Endothelial cell of umbilical vein (primary cell): Measurements from ENCODE around the gene FAM83D. TPM values are rescaled to one million over a fixed set of nuclear protein-coding genes. Genes with fewer than 3 reads are reported as not detected.

Source experiments
- BruUV-seq: library from RNA; stranded (reverse); fragments of 400-500 nt; replicated peaks from 2 replicates; lab custom pipeline; 2021; lab: Mats Ljungman, UMichigan
- CTCF ChIA-PET: fragments of 300-600, 350-600 bp; sonication (Branson Sonifier 250); formaldehyde crosslinking; loops from one replicate; lab custom pipeline; 2021; ENCODE audit warnings: antibody characterized with exemption, inconsistent platforms; lab: Charles Lee
- POLR2A ChIA-PET: fragments of 300-600, 350-600 bp; sonication (Branson Sonifier 250); formaldehyde crosslinking; loops from one replicate; lab custom pipeline; 2021; ENCODE audit warnings: antibody characterized with exemption, inconsistent platforms; lab: Charles Lee
- DNase-seq: peaks from one replicate; pipeline ENCODE4 v3.0.0-alpha.2; 2011; ENCODE audit warnings: low read depth, low spot score
- FAIRE-seq: peaks from 2 replicates; lab custom pipeline; 2011; peaks lifted over from hg19 to GRCh38; lab: Jason Lieb, UNC
- H2AFZ ChIP-seq: 2 replicates; pipeline ENCODE4 v1.6.0; 2012; ENCODE audit warnings: low read depth, low read length, control low read depth, inconsistent platforms
- H3K27ac ChIP-seq: 2 replicates; pipeline ENCODE4 v1.5.1; 2011; ENCODE audit warnings: low read depth, mild to moderate bottlenecking, control low read depth, low read length, moderate library complexity; ENCODE audit not compliant: insufficient read depth
- H3K27me3 ChIP-seq, 2 experiments: 2 replicates each; pipeline versions ENCODE4 v1.6.0 to v1.6.1; 2011; ENCODE audit warnings: low read length in 2 of 2, mixed read lengths in 1 of 2; ENCODE audit not compliant: control insufficient read depth in 2 of 2, insufficient read depth in 2 of 2
- H3K36me3 ChIP-seq, 2 experiments: 2 replicates in 1 of 2; 3 replicates in 1 of 2; pipeline ENCODE4 v1.5.1; 2011; ENCODE audit warnings: low read length in 2 of 2, mild to moderate bottlenecking in 1 of 2, moderate library complexity in 1 of 2; ENCODE audit not compliant: control insufficient read depth in 2 of 2, insufficient read depth in 2 of 2; ENCODE audit errors: extremely low read depth in 1 of 2
- H3K4me1 ChIP-seq: 3 replicates; pipeline ENCODE4 v1.5.1; 2011; ENCODE audit warnings: mild to moderate bottlenecking, low read length; ENCODE audit not compliant: control insufficient read depth, insufficient read depth; ENCODE audit errors: extremely low read depth
- H3K4me2 ChIP-seq: 2 replicates; pipeline ENCODE4 v1.6.1; 2011; ENCODE audit warnings: low read length, control low read depth, mixed read lengths; ENCODE audit not compliant: insufficient read depth
- H3K4me3 ChIP-seq, 3 experiments: fragments of 200-600 bp in 1 of 3; sonication (generic), shearing (Covaris generic) in 1 of 3; replicated peaks in 1 of 3; 2 replicates each; pipeline ENCODE4 v1.5.1; 2011 to 2016; ENCODE audit warnings: control low read depth in 3 of 3, low read length in 3 of 3, mild to moderate bottlenecking in 2 of 3, inconsistent platforms in 1 of 3, low read depth in 1 of 3, moderate library complexity in 1 of 3; ENCODE audit not compliant: insufficient read depth in 1 of 3
- H3K79me2 ChIP-seq: 2 replicates; pipeline ENCODE4 v1.6.0; 2012; ENCODE audit warnings: low read length, inconsistent platforms; ENCODE audit not compliant: control insufficient read depth, insufficient read depth
- H3K9ac ChIP-seq: replicated peaks from 2 replicates; pipeline ENCODE3; 2011; ENCODE audit warnings: low read length, control low read depth; ENCODE audit not compliant: insufficient read depth; ENCODE audit errors: extremely low read depth
- H3K9me1 ChIP-seq: replicated peaks from 3 replicates; pipeline ENCODE4 v1.6.0; 2011; ENCODE audit warnings: mild to moderate bottlenecking, low read length; ENCODE audit not compliant: control insufficient read depth, insufficient read depth; ENCODE audit errors: extremely low read depth
- H3K9me3 ChIP-seq: replicated peaks from 2 replicates; pipeline ENCODE4 v1.5.1; 2012; ENCODE audit warnings: low read length, inconsistent platforms; ENCODE audit not compliant: control insufficient read depth, insufficient read depth
- H4K20me1 ChIP-seq: replicated peaks from 2 replicates; pipeline ENCODE3; 2011; ENCODE audit warnings: mild to moderate bottlenecking, low read length; ENCODE audit not compliant: control insufficient read depth, insufficient read depth; ENCODE audit errors: extremely low read depth
- CTCF ChIP-seq, 2 donors: IDR thresholded peaks; 1 replicate in 1 of 2; 2 replicates in 1 of 2; pipeline ENCODE4 v1.5.1; 2011; ENCODE audit warnings: low read length in 2 of 2, mild to moderate bottlenecking in 2 of 2, moderate library complexity in 2 of 2, control low read depth in 1 of 2, inconsistent platforms in 1 of 2, low read depth in 1 of 2; ENCODE audit not compliant: insufficient read depth in 1 of 2; ENCODE audit errors: extremely low read depth in 1 of 2
- EZH2 ChIP-seq: IDR thresholded peaks from 2 replicates; pipeline ENCODE4 v1.6.1; 2012; ENCODE audit warnings: borderline replicate concordance, low read depth, mild to moderate bottlenecking, moderate library complexity, low read length, inconsistent platforms; ENCODE audit not compliant: severe bottlenecking
- FOS ChIP-seq: IDR thresholded peaks from 2 replicates; pipeline ENCODE4 v1.6.1; 2011; ENCODE audit warnings: mild to moderate bottlenecking, low read length, moderate library complexity, borderline replicate concordance; ENCODE audit not compliant: insufficient read depth
- JUN ChIP-seq: IDR thresholded peaks from 2 replicates; pipeline ENCODE4 v1.6.1; 2011; ENCODE audit warnings: borderline replicate concordance, low read depth; ENCODE audit not compliant: insufficient read length, insufficient read depth
- MAX ChIP-seq: IDR thresholded peaks from 2 replicates; pipeline ENCODE4 v1.6.1; 2011; ENCODE audit not compliant: insufficient read depth, insufficient read length
- MYC ChIP-seq: IDR thresholded peaks from one replicate; pipeline ENCODE4 v1.6.1; 2011; ENCODE audit warnings: mild to moderate bottlenecking, low read depth, low read length
- POLR2A ChIP-seq: IDR thresholded peaks from 2 replicates; pipeline ENCODE4 v1.6.1; 2012; ENCODE audit warnings: low read depth, mild to moderate bottlenecking, control low read depth, low read length
- POLR2AphosphoS5 ChIP-seq: IDR thresholded peaks from 2 replicates; pipeline ENCODE4 v1.6.1; 2012; ENCODE audit warnings: low read depth, mild to moderate bottlenecking, control low read depth, low read length, moderate library complexity; ENCODE audit not compliant: insufficient read depth
- dilution Hi-C: fragments of 300-500 bp; cut with MboI; formaldehyde crosslinking; loops from one replicate; pipeline ENCODE4 v1.15.0; 2019; ENCODE audit warnings: low sequenced_read_pairs; ENCODE audit not compliant: extremely low pct_ligation_motif_present
- intact Hi-C: fragments of 100-400 bp; cut with micrococcal nuclease; formaldehyde crosslinking; loops from one replicate; pipeline ENCODE4 v1.10.0; 2022
- polyA plus RNA-seq, 4 experiments: library from polyadenylated mRNA; depleted of rRNA in 3 of 4; stranded (reverse) in 3 of 4; unstranded in 1 of 4; fragments of >200 nt; gene quantifications; 2 replicates each; pipeline versions ENCODE4 v1.2.1 to v1.2.3, GENCODE V29; 2011 to 2012; ENCODE audit warnings: missing spikeins in 1 of 4
- total RNA-seq: library from RNA; stranded (reverse); gene quantifications from 2 replicates; pipeline ENCODE4 v1.2.3, GENCODE V29; 2021

Gene FAM83D
- total and polyA plus RNA-seq, 2 donors (not counting 3 experiments of a cell fraction or from before 2014, with no cell fraction given), result 41.0 to 46.0 TPM

GRCh38 chr20:38990728-38991127 is 64.5 kb downstream of the FAM83D start:
- intact Hi-C loops, result no loop called here
- H3K79me2 ChIP-seq, result no peaks in the 10 kb centered on the region
- H3K9me3 ChIP-seq, result no peaks in the 10 kb centered on the region
- dilution Hi-C loops, result no loop called here
- H3K36me3 ChIP-seq, result peaks cover 5 to 6% of the 10 kb centered on the region in 2 experiments
- ChIA-PET POLR2A (no interaction called here), CTCF (interaction anchor here (1.6 kb wide), 1 partner anchor 59 kb away, joined by 3 read pairs; no protein-coding TSS in a partner anchor)
- H2AFZ ChIP-seq, result no peak overlapping the region
- no peak overlapping the region for H3K4me2 ChIP-seq
- no TSS peak for BruUV-seq
- H3K4me3 ChIP-seq, result no peak overlapping the region
- no peak for TF ChIP-seq POLR2A
- TF ChIP-seq POLR2AphosphoS5, result no peak
- TF ChIP-seq MAX, result no peak
- no peak for TF ChIP-seq MYC
- TF ChIP-seq FOS, result no peak
- TF ChIP-seq CTCF (IDR thresholded peaks at IDR 0.05; ENCODE audit: extremely low read depth in 1 of 2, insufficient read depth in 1 of 2, low read depth in 1 of 2, low read length in 2 of 2), result no peak
- no peak for TF ChIP-seq JUN
- no peak for TF ChIP-seq EZH2
- H4K20me1 ChIP-seq, result no peaks in the 10 kb centered on the region
- DNase-seq, result no peak
- no peak overlapping the region for H3K27ac ChIP-seq
- H3K9me1 ChIP-seq, result no peaks in the 10 kb centered on the region
- no peak for FAIRE-seq
- H3K27me3 ChIP-seq, result no peaks in the 10 kb centered on the region
- peaks cover 3% of the 10 kb centered on the region for H3K4me1 ChIP-seq
- H3K9ac ChIP-seq, result no peak overlapping the region
